Measurements from ENCODE around the gene MEF2A.

MEF2A gene

GRCh38 chr15:99704444-99704838 lies 138.7 kb downstream of the MEF2A start:
- no peak for DNase-seq (ENCODE audit: low read depth in 2 of 2)

GRCh38 chr15:99706557-99707303 lies 140.9 kb downstream of the MEF2A start:
- no peak for DNase-seq (ENCODE audit: low read depth in 2 of 2)

- no peak for DNase-seq (ENCODE audit: low read depth in 2 of 2)
These were observed 141.9 kb downstream of the MEF2A start for GRCh38 chr15:99707473-99708270.

GRCh38 chr15:99708563-99708962 lies 142.8 kb downstream of the MEF2A start:
- no peak for DNase-seq (ENCODE audit: low read depth in 2 of 2)

- DNase-seq (ENCODE audit: low read depth in 2 of 2) = no peak
These were observed 143.6 kb downstream of the MEF2A start for GRCh38 chr15:99709243-99709986.

- no peak for DNase-seq (ENCODE audit: low read depth in 2 of 2)
These were observed 145.8 kb downstream of the MEF2A start for GRCh38 chr15:99711625-99712024.

GRCh38 chr15:99712415-99712814 lies 146.6 kb downstream of the MEF2A start:
- no peak for DNase-seq (ENCODE audit: low read depth in 2 of 2)

GRCh38 chr15:99716540-99717095 lies 150.8 kb downstream of the MEF2A start:
- DNase-seq (ENCODE audit: low read depth in 2 of 2) = no peak

- DNase-seq (ENCODE audit: low read depth in 2 of 2) = no peak
These were observed 151.6 kb downstream of the MEF2A start for GRCh38 chr15:99717161-99718009.

- DNase-seq (ENCODE audit: low read depth in 2 of 2) = no peak
These were observed 152.6 kb downstream of the MEF2A start for GRCh38 chr15:99718421-99718820.

GRCh38 chr15:99719096-99719541 lies 153.3 kb downstream of the MEF2A start:
- DNase-seq (ENCODE audit: low read depth in 2 of 2) = no peak

GRCh38 chr15:99720533-99720932 lies 154.7 kb downstream of the MEF2A start:
- DNase-seq (ENCODE audit: low read depth in 2 of 2) = no peak

GRCh38 chr15:99721104-99721778 lies 155.5 kb downstream of the MEF2A start:
- no peak for DNase-seq (ENCODE audit: low read depth in 2 of 2)

- no peak for DNase-seq (ENCODE audit: low read depth in 2 of 2)
These were observed 156.1 kb downstream of the MEF2A start for GRCh38 chr15:99721896-99722295.

- no peak for DNase-seq (ENCODE audit: low read depth in 2 of 2)
These were observed 156.6 kb downstream of the MEF2A start for GRCh38 chr15:99722406-99722805.

GRCh38 chr15:99726333-99726732 lies 160.5 kb downstream of the MEF2A start:
- no peak for DNase-seq (ENCODE audit: low read depth in 2 of 2)

GRCh38 chr15:99727330-99727729 lies 161.5 kb downstream of the MEF2A start:
- no peak for DNase-seq (ENCODE audit: low read depth in 2 of 2)

GRCh38 chr15:99727733-99728132 lies 161.9 kb downstream of the MEF2A start:
- DNase-seq (ENCODE audit: low read depth in 2 of 2) = no peak

- no peak for DNase-seq (ENCODE audit: low read depth in 2 of 2)
These were observed 163.1 kb downstream of the MEF2A start for GRCh38 chr15:99728916-99729315.

GRCh38 chr15:99729327-99729726 lies 163.5 kb downstream of the MEF2A start:
- no peak for DNase-seq (ENCODE audit: low read depth in 2 of 2)

GRCh38 chr15:99729920-99730319 lies 164.1 kb downstream of the MEF2A start:
- DNase-seq (ENCODE audit: low read depth in 2 of 2) = no peak
